GM12891 (cell line): ENCODE results near the gene TENM3.
"Not testable (repeated sequence)": the region's sequence is repeated elsewhere in the genome, so short reads cannot be mapped to it uniquely, and the experiment has no call there.

Experiments used
- DNase-seq: peaks from one replicate; pipeline ENCODE4 v3.0.0; 2011; ENCODE audit warnings: low spot score; ENCODE audit not compliant: insufficient read length
- FAIRE-seq: peaks from 2 replicates; lab custom pipeline; 2011; peaks lifted over from hg19 to GRCh38; lab: Jason Lieb, UNC
- PAX5 ChIP-seq: IDR thresholded peaks from 2 replicates; pipeline ENCODE4 v1.6.1; 2011; ENCODE audit warnings: low read length, moderate library complexity, mild to moderate bottlenecking; ENCODE audit not compliant: insufficient read depth, severe bottlenecking
- POLR2A ChIP-seq: IDR thresholded peaks from 2 replicates; pipeline ENCODE4 v1.6.1; 2011; ENCODE audit warnings: low read depth, low read length, control low read depth
- POLR2AphosphoS5 ChIP-seq: IDR thresholded peaks from 2 replicates; pipeline ENCODE4 v1.6.1; 2011; ENCODE audit warnings: low read depth, low read length, control low read depth
- POU2F2 ChIP-seq: IDR thresholded peaks from 2 replicates; pipeline ENCODE4 v1.6.1; 2011; ENCODE audit warnings: low read depth, mild to moderate bottlenecking, control low read depth, low read length, moderate library complexity
- SPI1 ChIP-seq: IDR thresholded peaks from 2 replicates; pipeline ENCODE4 v1.6.1; 2011; ENCODE audit warnings: low read depth, low read length, control low read depth
- TAF1 ChIP-seq: IDR thresholded peaks from 2 replicates; pipeline ENCODE4 v1.6.1; 2011; ENCODE audit warnings: low read depth, low read length, control low read depth

Gene TENM3

DNA sequence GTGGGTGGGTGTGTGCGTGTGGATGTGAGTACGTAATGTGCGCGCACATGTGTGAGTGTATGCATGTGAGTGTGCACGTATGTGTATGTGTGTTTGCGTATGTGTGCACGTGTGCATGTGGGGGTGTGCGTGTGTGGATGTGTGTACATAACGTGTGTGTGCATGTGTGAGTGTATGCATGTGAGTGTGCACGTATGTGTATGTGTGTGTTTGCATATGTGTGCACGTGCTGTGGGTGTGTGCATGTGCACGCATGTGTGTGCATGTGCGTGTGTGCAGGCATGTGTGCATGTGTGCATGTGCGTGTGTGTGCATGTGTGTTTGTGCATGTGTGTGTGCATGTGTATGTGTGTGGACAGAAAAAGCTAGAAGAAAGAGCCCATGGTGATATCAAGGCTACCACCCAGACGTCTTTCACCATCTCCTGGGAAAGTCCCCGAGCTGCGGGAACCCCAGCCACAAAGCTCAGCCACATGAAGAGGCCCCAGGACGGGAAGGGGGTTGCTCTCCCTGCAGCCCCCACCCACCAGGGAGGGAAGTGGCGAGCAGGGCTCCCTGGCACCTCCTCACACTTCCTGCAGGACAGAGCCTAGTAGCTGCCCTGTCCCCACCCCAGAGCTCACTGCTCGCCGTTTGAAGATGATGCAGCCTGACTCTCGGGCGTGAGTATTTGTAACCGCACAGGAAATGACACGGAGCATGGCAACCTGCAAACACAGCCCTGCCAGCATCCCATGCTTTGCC is 565.6 kb downstream of the TENM3 start:
- TF ChIP-seq SPI1 = peak; percentile 29; the same call in 1 of the 2 replicates
- TF ChIP-seq PAX5 = no peak
- TF ChIP-seq TAF1 = no peak; the same call in 1 of the 2 replicates
- TF ChIP-seq POLR2AphosphoS5 = no peak
- peak; percentile 18; the same call in 1 of the 2 replicates for TF ChIP-seq POU2F2
- DNase-seq (peak; percentile 63), FAIRE-seq (peak; percentile 99)

DNA sequence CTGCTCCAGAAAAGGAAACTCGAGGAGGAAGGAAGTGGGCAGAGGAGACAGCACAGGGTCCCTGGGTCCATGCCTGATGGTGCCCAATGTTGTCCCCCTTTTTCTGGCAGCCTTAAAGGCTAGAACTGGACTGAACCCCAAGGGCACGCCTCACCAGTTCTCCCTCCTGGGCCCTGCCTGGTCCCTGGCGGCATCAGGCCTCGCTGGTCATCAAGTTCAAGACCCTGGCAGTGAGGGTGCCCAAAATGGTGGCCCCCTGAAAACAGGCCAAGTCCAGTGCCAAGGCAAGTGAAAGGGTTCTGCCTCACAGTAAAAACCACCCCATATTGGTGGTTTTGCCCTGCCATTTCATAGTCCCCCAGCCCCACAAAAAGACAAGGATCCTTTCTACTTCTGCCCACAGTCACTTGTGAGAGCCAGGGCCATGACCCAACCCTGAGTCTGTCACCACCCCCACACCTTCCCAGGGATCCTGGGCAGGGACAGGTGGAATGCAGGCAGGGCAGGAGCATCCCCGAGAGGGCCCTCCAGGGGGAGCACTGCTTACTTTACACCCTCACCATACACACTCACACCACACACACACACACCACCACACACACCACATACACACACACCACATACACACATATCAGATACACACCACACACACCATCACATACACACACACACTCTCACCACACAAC is 566.4 kb downstream of the TENM3 start:
- no peak for DNase-seq
- TF ChIP-seq SPI1 = no peak
- no peak for TF ChIP-seq POLR2A
- no peak for TF ChIP-seq PAX5
- no peak for TF ChIP-seq POU2F2
- TF ChIP-seq POLR2AphosphoS5 = no peak
- FAIRE-seq = no peak

DNA sequence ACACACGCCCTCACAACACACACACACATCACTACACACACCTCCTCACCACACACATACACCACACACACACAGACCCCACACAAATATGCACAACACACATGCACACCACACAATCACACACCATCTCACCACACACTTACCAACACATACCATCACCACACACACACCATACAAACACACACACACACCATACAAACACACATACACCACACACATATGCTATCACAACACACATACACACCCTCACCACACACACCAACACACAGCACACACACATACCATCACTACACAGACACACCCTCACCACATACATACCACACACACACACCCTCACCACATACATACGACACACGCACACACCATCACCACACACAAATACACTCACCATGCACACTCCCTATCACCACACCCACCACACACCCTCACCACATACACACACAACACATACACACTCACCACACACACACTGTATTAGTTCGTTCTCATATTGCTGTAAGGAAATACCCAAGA is 567.0 kb downstream of the TENM3 start:
- TF ChIP-seq PAX5 (no peak), POLR2AphosphoS5 (no peak), POLR2A (no peak), TAF1 (no peak), SPI1 (no peak), POU2F2 (no peak)
- DNase-seq (no peak), FAIRE-seq (no peak)

DNA sequence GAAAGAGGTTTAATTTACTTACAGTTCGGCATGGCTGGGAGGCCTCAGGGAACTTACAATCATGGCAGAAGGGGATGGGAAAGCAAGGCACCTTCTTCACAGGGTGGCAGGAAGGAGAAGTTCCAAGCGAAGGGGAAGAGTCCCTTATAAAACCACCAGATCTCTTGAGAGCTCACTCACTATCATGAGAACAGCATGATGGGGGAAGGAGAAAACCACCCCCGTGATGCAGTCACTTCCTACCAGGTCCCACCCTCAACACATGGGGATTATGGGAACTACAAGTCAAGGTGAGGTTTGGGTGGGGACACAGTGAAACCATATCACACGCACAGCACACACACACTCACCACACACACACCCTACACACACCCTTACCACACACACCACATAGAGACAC is 569.7 kb downstream of the TENM3 start:
- no peak for TF ChIP-seq POU2F2
- TF ChIP-seq SPI1 = no peak
- TF ChIP-seq POLR2AphosphoS5 = no peak
- TF ChIP-seq TAF1 = no peak
- no peak for TF ChIP-seq POLR2A
- TF ChIP-seq PAX5 = no peak
- DNase-seq = no peak
- no peak for FAIRE-seq

DNA sequence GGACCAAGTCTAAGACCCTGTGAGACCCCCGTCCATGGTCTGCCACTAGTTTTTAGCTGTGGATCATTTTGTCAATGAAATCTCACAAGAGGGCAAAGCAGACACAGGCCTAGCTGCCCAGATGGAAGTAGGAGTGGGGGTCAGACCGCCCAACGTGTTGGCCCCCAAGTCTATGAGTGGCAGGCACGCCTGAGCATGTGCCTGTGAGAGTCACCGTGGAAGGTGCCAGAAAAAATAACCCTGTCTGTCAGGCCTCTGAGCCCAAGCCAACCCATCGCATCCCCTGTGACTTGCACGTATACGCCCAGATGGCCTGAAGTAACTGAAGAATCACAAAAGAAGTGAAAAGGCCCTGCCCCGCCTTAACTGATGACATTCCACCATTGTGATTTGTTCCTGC is 570.9 kb downstream of the TENM3 start:
- not testable (repeated sequence) for FAIRE-seq, DNase-seq

DNA sequence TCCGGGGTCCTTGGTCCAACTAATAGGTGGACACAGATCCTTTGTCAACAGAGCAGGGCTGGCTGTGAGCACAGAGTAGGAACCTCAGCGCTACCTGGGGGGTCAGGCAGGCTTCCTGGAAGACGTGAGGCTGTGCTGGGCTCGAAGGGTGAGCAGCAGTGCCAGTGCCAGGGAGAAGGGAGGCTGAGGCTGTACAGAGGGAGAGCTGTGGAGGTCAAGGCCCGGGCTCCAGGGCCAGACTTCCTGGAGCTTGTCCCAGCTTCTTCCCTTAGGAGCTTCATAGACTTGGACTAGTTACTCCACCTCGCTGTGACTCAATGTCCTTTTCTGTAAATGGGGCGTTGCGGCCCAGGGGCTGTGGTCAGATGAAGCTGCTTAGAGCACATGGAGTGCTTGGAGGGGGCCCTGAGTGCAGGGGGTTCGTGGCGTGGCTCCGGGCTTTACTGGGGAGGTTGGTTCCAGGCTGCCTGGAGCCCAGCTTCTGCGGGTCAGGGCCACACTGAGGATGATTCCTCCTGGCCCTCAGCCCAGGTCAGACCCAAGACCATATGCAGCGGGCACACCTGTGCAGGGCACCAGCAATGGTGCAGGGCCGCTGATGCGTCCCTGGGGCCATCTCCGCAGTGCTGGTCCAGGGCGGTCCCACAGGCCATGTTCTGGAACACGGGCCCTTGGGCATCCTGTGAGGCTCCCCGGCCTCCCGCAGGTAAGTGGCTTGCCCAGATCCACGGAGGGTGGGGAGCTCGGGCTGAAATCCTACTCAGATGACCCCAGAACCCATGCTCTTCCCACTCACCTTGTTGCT is 575.9 kb downstream of the TENM3 start:
- FAIRE-seq (no peak), DNase-seq (no peak)
- TF ChIP-seq TAF1 (no peak), POLR2AphosphoS5 (no peak), POU2F2 (no peak), PAX5 (no peak), SPI1 (no peak), POLR2A (no peak)

DNA sequence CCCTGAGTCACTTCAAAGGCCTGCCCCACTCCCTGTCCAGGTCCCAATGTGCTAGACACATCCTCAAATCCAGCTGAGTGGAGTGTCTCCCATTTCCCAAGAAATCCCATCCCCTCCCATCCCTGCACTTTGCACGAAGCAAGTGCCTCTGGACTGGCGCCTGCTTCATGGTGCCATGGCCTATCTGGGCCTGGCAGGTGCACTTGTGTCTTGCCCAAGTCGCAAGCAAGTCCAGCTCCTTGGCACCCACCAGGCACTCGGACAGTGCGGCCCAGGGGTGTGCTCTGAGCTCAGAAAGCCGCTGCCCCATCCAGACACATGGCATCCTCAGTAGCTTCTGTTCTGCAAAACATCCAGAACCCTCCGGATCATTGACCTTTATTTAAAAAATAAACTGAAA is 576.5 kb downstream of the TENM3 start:
- TF ChIP-seq PAX5 (no peak), TAF1 (no peak), POU2F2 (no peak), POLR2AphosphoS5 (no peak), POLR2A (no peak), SPI1 (no peak)
- no peak for FAIRE-seq
- DNase-seq = no peak

DNA sequence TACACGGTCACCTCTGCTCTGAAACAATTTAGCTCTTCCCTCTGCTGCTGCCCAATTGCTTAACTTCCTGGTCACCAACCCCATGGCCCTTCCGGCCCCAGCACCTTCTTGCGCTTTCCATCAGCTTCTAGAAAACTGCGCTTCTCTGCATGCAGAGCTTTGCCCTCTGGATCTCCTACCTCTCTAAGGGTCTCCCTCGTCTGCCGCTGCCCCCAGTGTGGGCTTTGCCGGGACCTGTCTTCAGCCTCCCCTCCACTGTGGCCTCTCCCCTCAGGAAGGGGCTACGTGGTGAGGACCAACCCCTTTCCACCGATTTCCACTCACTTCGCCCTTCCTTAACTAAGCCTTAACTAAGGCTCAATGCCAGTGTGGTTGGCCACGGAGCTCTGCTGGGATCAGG is 579.4 kb downstream of the TENM3 start:
- TF ChIP-seq TAF1 = no peak
- TF ChIP-seq PAX5 = no peak
- TF ChIP-seq SPI1 = no peak
- no peak for TF ChIP-seq POLR2A
- no peak for TF ChIP-seq POLR2AphosphoS5
- no peak for TF ChIP-seq POU2F2
- no peak for FAIRE-seq

DNA sequence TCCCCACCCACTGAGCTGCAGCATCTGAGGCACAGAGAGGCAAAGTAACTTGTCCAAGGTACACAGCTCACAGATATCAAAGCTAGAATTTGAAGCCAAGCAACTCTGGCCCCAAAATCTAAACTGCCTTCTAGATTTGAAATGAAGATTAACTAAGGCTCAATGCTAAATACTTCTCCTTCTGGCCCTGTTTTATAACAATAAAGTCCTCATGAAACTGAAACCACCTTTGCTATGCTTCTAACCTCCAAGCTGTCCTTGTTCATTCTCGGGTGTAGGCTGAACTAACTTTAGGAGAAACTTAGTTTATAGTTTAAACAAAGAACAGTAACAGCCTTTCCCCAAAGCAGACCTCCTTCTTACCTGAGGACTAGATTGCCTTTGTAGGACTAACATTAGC is 580.4 kb downstream of the TENM3 start:
- no peak for DNase-seq
- peak; percentile 87 for FAIRE-seq
- no peak for TF ChIP-seq TAF1
- no peak for TF ChIP-seq SPI1
- TF ChIP-seq POU2F2 = no peak
- no peak for TF ChIP-seq PAX5
- TF ChIP-seq POLR2AphosphoS5 = no peak
- no peak for TF ChIP-seq POLR2A

More for the DNA sequence above, 579.4 kb downstream of the TENM3 start:
- no peak for DNase-seq
